ENCODE measurements around the gene MSH5.
A peak's percentile ranks its signal among the peaks of the same experiment; 100 is the strongest.
"Not testable (repeated sequence)": the region's sequence is repeated elsewhere in the genome, so short reads cannot be mapped to it uniquely, and the experiment has no call there.

Gene MSH5

GRCh38 chr6:31708224-31708623 lies 31.6 kb upstream of the MSH5 start:
- no peak for TF ChIP-seq CTCF (IDR thresholded peaks at IDR 0.05; ENCODE audit: low read depth, low read length)
- TF ChIP-seq POLR2A (IDR thresholded peaks at IDR 0.05; ENCODE audit: extremely low read depth, insufficient read length): no peak
- no peak for TF ChIP-seq MAX (IDR thresholded peaks at IDR 0.05; ENCODE audit: low read depth, low read length)
- no peak for TF ChIP-seq MYC (IDR thresholded peaks at IDR 0.05; ENCODE audit: low read depth, low read length)
- no peak overlapping the region for H3K4me3 ChIP-seq (ENCODE audit: low read depth, low read length)
- DNase-seq (ENCODE audit: low read depth): no peak

GRCh38 chr6:31709157-31709556 lies 30.6 kb upstream of the MSH5 start:
- not testable (repeated sequence) for DNase-seq (ENCODE audit: low read depth); H3K4me3 ChIP-seq (ENCODE audit: low read depth, low read length)

- DNase-seq (ENCODE audit: low read depth): no peak
- TF ChIP-seq CTCF (IDR thresholded peaks at IDR 0.05; ENCODE audit: low read depth, low read length): no peak
- TF ChIP-seq POLR2A (IDR thresholded peaks at IDR 0.05; ENCODE audit: extremely low read depth, insufficient read length): no peak
- TF ChIP-seq MYC (IDR thresholded peaks at IDR 0.05; ENCODE audit: low read depth, low read length): no peak
- no peak for TF ChIP-seq MAX (IDR thresholded peaks at IDR 0.05; ENCODE audit: low read depth, low read length)
- H3K4me3 ChIP-seq (ENCODE audit: low read depth, low read length): no peak overlapping the region
Measured at GRCh38 chr6:31710523-31711219, 29.1 kb upstream of the MSH5 start.

GRCh38 chr6:31711233-31711632 lies 28.6 kb upstream of the MSH5 start:
- no peak for TF ChIP-seq CTCF (IDR thresholded peaks at IDR 0.05; ENCODE audit: low read depth, low read length)
- TF ChIP-seq POLR2A (IDR thresholded peaks at IDR 0.05; ENCODE audit: extremely low read depth, insufficient read length): no peak
- no peak for TF ChIP-seq MAX (IDR thresholded peaks at IDR 0.05; ENCODE audit: low read depth, low read length)
- no peak for TF ChIP-seq MYC (IDR thresholded peaks at IDR 0.05; ENCODE audit: low read depth, low read length)
- DNase-seq (ENCODE audit: low read depth): peak; percentile 37
- H3K4me3 ChIP-seq (ENCODE audit: low read depth, low read length): no peak overlapping the region

GRCh38 chr6:31712296-31712695 lies 27.5 kb upstream of the MSH5 start:
- no peak overlapping the region for H3K4me3 ChIP-seq (ENCODE audit: low read depth, low read length)
- DNase-seq (ENCODE audit: low read depth): no peak
- TF ChIP-seq MAX (IDR thresholded peaks at IDR 0.05; ENCODE audit: low read depth, low read length): no peak
- no peak for TF ChIP-seq POLR2A (IDR thresholded peaks at IDR 0.05; ENCODE audit: extremely low read depth, insufficient read length)

GRCh38 chr6:31713465-31713864 lies 26.3 kb upstream of the MSH5 start:
- H3K4me3 ChIP-seq (ENCODE audit: low read depth, low read length): no peak overlapping the region
- TF ChIP-seq POLR2A (IDR thresholded peaks at IDR 0.05; ENCODE audit: extremely low read depth, insufficient read length): no peak

GRCh38 chr6:31713991-31714684 lies 25.7 kb upstream of the MSH5 start:
- TF ChIP-seq MYC (IDR thresholded peaks at IDR 0.05; ENCODE audit: low read depth, low read length) (no peak), CTCF (IDR thresholded peaks at IDR 0.05; ENCODE audit: low read depth, low read length) (no peak), POLR2A (IDR thresholded peaks at IDR 0.05; ENCODE audit: extremely low read depth, insufficient read length) (no peak), MAX (IDR thresholded peaks at IDR 0.05; ENCODE audit: low read depth, low read length) (no peak)
- no peak overlapping the region for H3K4me3 ChIP-seq (ENCODE audit: low read depth, low read length)
- DNase-seq (ENCODE audit: low read depth): no peak

More at GRCh38 chr6:31713465-31713864, 26.3 kb upstream of the MSH5 start:
- DNase-seq (ENCODE audit: low read depth): no peak

All from NB4 (cell line).